H1 (cell line): ENCODE results near the gene FAAH. TPM values are rescaled to one million over a fixed set of nuclear protein-coding genes. Genes with fewer than 3 reads are reported as not detected.
A peak's percentile ranks its signal among the peaks of the same experiment; 100 is the strongest.

Experiments
- BACH1 ChIP-seq: IDR thresholded peaks from 2 replicates; pipeline ENCODE4 v1.6.1; 2012; ENCODE audit warnings: low read length, improper control_type of control experiment
- BRCA1 ChIP-seq: IDR thresholded peaks from 2 replicates; pipeline ENCODE4 v1.6.1; 2012; ENCODE audit warnings: low read depth, low read length, improper control_type of control experiment
- CHD1 ChIP-seq: IDR thresholded peaks from 2 replicates; pipeline ENCODE4 v1.6.1; 2012; ENCODE audit warnings: low read depth, low read length, improper control_type of control experiment
- CHD2 ChIP-seq: IDR thresholded peaks from 2 replicates; pipeline ENCODE4 v1.6.1; 2012; ENCODE audit warnings: low read length, improper control_type of control experiment
- CREB1 ChIP-seq: IDR thresholded peaks from 2 replicates; pipeline ENCODE4 v1.6.1; 2012; ENCODE audit warnings: inconsistent platforms
- CTCF ChIP-seq, 3 experiments: IDR thresholded peaks; 1 replicate in 2 of 3; 2 replicates in 1 of 3; pipeline versions ENCODE4 v1.5.1 to v1.6.1; 2011; ENCODE audit warnings: low read length in 3 of 3, mild to moderate bottlenecking in 3 of 3, inconsistent platforms in 2 of 3, low read depth in 1 of 3, moderate library complexity in 1 of 3; ENCODE audit not compliant: insufficient read depth in 1 of 3; ENCODE audit errors: control extremely low read depth in 1 of 3
- EGR1 ChIP-seq: IDR thresholded peaks from 2 replicates; pipeline ENCODE4 v1.6.1; 2011; ENCODE audit warnings: low read depth, low read length, borderline replicate concordance
- FOSL1 ChIP-seq: IDR thresholded peaks from 2 replicates; pipeline ENCODE4 v1.6.1; 2011; ENCODE audit warnings: mild to moderate bottlenecking, low read depth, low read length, moderate library complexity; ENCODE audit not compliant: insufficient read depth
- HDAC2 ChIP-seq, 2 experiments: fragments of 300-600 bp in 1 of 2; sonication (generic) in 1 of 2; IDR thresholded peaks; 2 replicates each; pipeline ENCODE4 v1.6.1; 2011 to 2012; ENCODE audit warnings: low read depth in 2 of 2, low read length in 2 of 2, mild to moderate bottlenecking in 2 of 2, moderate library complexity in 2 of 2, borderline replicate concordance in 1 of 2, inconsistent platforms in 1 of 2
- MAX ChIP-seq: IDR thresholded peaks from 2 replicates; pipeline ENCODE4 v1.6.1; 2012; ENCODE audit warnings: inconsistent platforms
- PHF8 ChIP-seq: fragments of 200-600 bp; sonication (generic); conservative IDR thresholded peaks from 2 replicates; pipeline ENCODE4 v1.7.1; 2012; ENCODE audit warnings: low read depth, mild to moderate bottlenecking, inconsistent platforms, low read length, moderate library complexity
- POLR2AphosphoS5 ChIP-seq: IDR thresholded peaks from 2 replicates; pipeline ENCODE4 v1.6.1; 2011; ENCODE audit warnings: low read depth, low read length
- RBBP5 ChIP-seq: IDR thresholded peaks from 2 replicates; pipeline ENCODE4 v1.7.1; 2012; ENCODE audit warnings: low read depth, mild to moderate bottlenecking, inconsistent platforms, low read length, moderate library complexity, borderline replicate concordance
- RFX5 ChIP-seq: IDR thresholded peaks from 2 replicates; pipeline ENCODE4 v1.6.1; 2011; ENCODE audit warnings: low read depth, low read length, improper control_type of control experiment, borderline replicate concordance
- SIN3A ChIP-seq, 2 experiments: IDR thresholded peaks in 1 of 2; conservative IDR thresholded peaks in 1 of 2; 2 replicates each; pipeline ENCODE4 v1.6.1; 2011 to 2012; ENCODE audit warnings: low read length in 2 of 2, improper control_type of control experiment in 1 of 2, low read depth in 1 of 2, mild to moderate bottlenecking in 1 of 2
- SIRT6 ChIP-seq: IDR thresholded peaks from one replicate; pipeline ENCODE4 v1.7.1; 2012; ENCODE audit warnings: low read length, inconsistent platforms
- SP1 ChIP-seq: IDR thresholded peaks from 2 replicates; pipeline ENCODE4 v1.6.1; 2011; ENCODE audit warnings: low read depth, low read length
- TBP ChIP-seq: IDR thresholded peaks from 2 replicates; pipeline ENCODE4 v1.6.1; 2011; ENCODE audit warnings: low read depth, low read length, improper control_type of control experiment
- TEAD4 ChIP-seq: IDR thresholded peaks from 2 replicates; pipeline ENCODE4 v1.6.1; 2012; ENCODE audit warnings: low read depth, low read length, inconsistent platforms, mixed read lengths
- USF2 ChIP-seq: IDR thresholded peaks from 2 replicates; pipeline ENCODE4 v1.6.1; 2011; ENCODE audit warnings: low read length, improper control_type of control experiment
- polyA plus RNA-seq, 7 experiments: library from polyadenylated mRNA; depleted of rRNA in 3 of 7; stranded (reverse) in 5 of 7; unstranded in 2 of 7; fragments of >200 nt in 5 of 7; fragments of 200-250 nt in 2 of 7; gene quantifications; 1 replicate in 5 of 7; 2 replicates in 1 of 7; 4 replicates in 1 of 7; pipeline versions ENCODE4 v1.2.1 to v1.2.3, GENCODE V29; 2011 to 2013; ENCODE audit warnings: missing spikeins in 2 of 7, mixed read lengths in 2 of 7
- total RNA-seq: library from RNA; stranded (reverse); fragmentation: NEBNext Ultra II Directional; extraction: Animal tissue kit (Norgen Biotek cat#: 25700); gene quantifications from 2 replicates; pipeline ENCODE4 v1.2.1, GENCODE V29; 2021

FAAH gene
- total and polyA plus RNA-seq, 2 of the 8 experiments (the other 6 are each of a cell fraction or from before 2014, with no cell fraction given) = 41.2 to 47.3 TPM

- TF ChIP-seq FOSL1 (0 out of 2 replicates have a peak, but pooled peaks have one; percentile 6), POLR2AphosphoS5 (peak; percentile 55), RBBP5 (peak; percentile 64; the same call in 1 of the 2 replicates), HDAC2 (IDR thresholded peaks at IDR 0.05; ENCODE audit: borderline replicate concordance in 1 of 2, low read depth in 2 of 2, low read length in 2 of 2) (0 out of 4 replicates have a peak, but pooled peaks of 1 of the 2 experiments have one; percentile 40), PHF8 (peak; percentile 61), TEAD4 (peak; percentile 8; the same call in 1 of the 2 replicates), MAX (peak; percentile 98), CHD2 (peak; percentile 77), CHD1 (no peak), CREB1 (peak; percentile 49; the same call in 1 of the 2 replicates), CTCF (IDR thresholded peaks at IDR 0.05; ENCODE audit: control extremely low read depth in 1 of 3, insufficient read depth in 1 of 3, low read depth in 1 of 3, low read length in 3 of 3) (no peak), EGR1 (peak; percentile 75; the same call in 1 of the 2 replicates), SIN3A (conservative IDR thresholded peaks at IDR 0.05 in 1 of 2, IDR thresholded peaks at IDR 0.05 in 1 of 2; ENCODE audit: low read depth in 1 of 2, low read length in 2 of 2) (peak; percentile 73 to 88; a peak in 2 of 4 replicates), SP1 (peak; percentile 94), RFX5 (no peak), TBP (no peak; the same call in 1 of the 2 replicates), SIRT6 (no peak), USF2 (no peak), BACH1 (peak; percentile 25; the same call in 1 of the 2 replicates), BRCA1 (peak; percentile 40; the same call in 1 of the 2 replicates)
These were observed at the start of gene FAAH (continued) for GRCh38 chr1:46394108-46394871.
